ENCODE data around the gene RBM7. TPM values are rescaled to one million over a fixed set of nuclear protein-coding genes. Genes with fewer than 3 reads are reported as not detected.

Gene RBM7
- total RNA-seq, 1 donor from 2014 or later: 49.3 TPM

GRCh38 chr11:114382509-114382908, 18.0 kb upstream of the RBM7 start:
- H3K4me3 Mint-ChIP-seq (ENCODE audit: unreplicated experiment): no peak overlapping the region
- Histone ChIP-seq H3K36me3 (ENCODE audit: insufficient read depth, low read length) (no peaks in the 10 kb centered on the region), H3K79me2 (ENCODE audit: insufficient read depth, low read length) (no peaks in the 10 kb centered on the region), H3K4me2 (ENCODE audit: low read length) (no peak overlapping the region), H4K20me1 (ENCODE audit: insufficient read depth, low read length) (no peaks in the 10 kb centered on the region), H3K27ac (ENCODE audit: low read depth, low read length) (no peak overlapping the region), H3K27me3 (ENCODE audit: insufficient read depth, low read length) (no peaks in the 10 kb centered on the region), H3K9ac (ENCODE audit: low read length) (no peak overlapping the region), H2AFZ (ENCODE audit: low read depth, low read length) (no peak overlapping the region), H3K4me3 (ENCODE audit: insufficient read depth, low read depth, low read length) (no peak overlapping the region), H3K4me1 (ENCODE audit: insufficient read depth, low read length) (peaks cover 11% of the 10 kb centered on the region), H3K9me3 (ENCODE audit: insufficient read depth, low read depth, low read length) (peaks cover 3% of the 10 kb centered on the region)
- TF ChIP-seq EZH2 (IDR thresholded peaks at IDR 0.05; ENCODE audit: insufficient read depth, low read length): no peak
- no peak for TF ChIP-seq CTCF (IDR thresholded peaks at IDR 0.05; ENCODE audit: insufficient read depth, low read depth, low read length)
- DNase-seq (ENCODE audit: low read depth) (no peak), FAIRE-seq (no peak)
- no peaks in the 10 kb centered on the region for H3K27me3 Mint-ChIP-seq (ENCODE audit: low read depth, unreplicated experiment)
- H3K27ac Mint-ChIP-seq (ENCODE audit: unreplicated experiment): no peak overlapping the region
- peaks cover 5% of the 10 kb centered on the region for H3K9me3 Mint-ChIP-seq (ENCODE audit: unreplicated experiment)
- no peaks in the 10 kb centered on the region for H3K36me3 Mint-ChIP-seq (ENCODE audit: low read depth, unreplicated experiment)
- H3K4me1 Mint-ChIP-seq (ENCODE audit: low read depth, unreplicated experiment): peaks cover 8% of the 10 kb centered on the region

GRCh38 chr11:114384487-114384886, 16.0 kb upstream of the RBM7 start:
- H3K27me3 Mint-ChIP-seq (ENCODE audit: low read depth, unreplicated experiment): no peaks in the 10 kb centered on the region
- H3K27ac Mint-ChIP-seq (ENCODE audit: unreplicated experiment): no peak overlapping the region
- H3K27me3 ChIP-seq (ENCODE audit: insufficient read depth, low read length): no peaks in the 10 kb centered on the region
- no peak overlapping the region for H3K4me3 Mint-ChIP-seq (ENCODE audit: unreplicated experiment)
- FAIRE-seq (no peak), DNase-seq (ENCODE audit: low read depth) (no peak)
- H3K36me3 Mint-ChIP-seq (ENCODE audit: low read depth, unreplicated experiment): no peaks in the 10 kb centered on the region
- no peak overlapping the region for H3K4me2 ChIP-seq (ENCODE audit: low read length)
- H3K9ac ChIP-seq (ENCODE audit: low read length): no peak overlapping the region
- H3K79me2 ChIP-seq (ENCODE audit: insufficient read depth, low read length): no peaks in the 10 kb centered on the region
- no peak for TF ChIP-seq EZH2 (IDR thresholded peaks at IDR 0.05; ENCODE audit: insufficient read depth, low read length)
- no peak for TF ChIP-seq CTCF (IDR thresholded peaks at IDR 0.05; ENCODE audit: insufficient read depth, low read depth, low read length)
- no peak overlapping the region for H2AFZ ChIP-seq (ENCODE audit: low read depth, low read length)
- no peaks in the 10 kb centered on the region for H4K20me1 ChIP-seq (ENCODE audit: insufficient read depth, low read length)
- H3K4me3 ChIP-seq (ENCODE audit: insufficient read depth, low read depth, low read length): no peak overlapping the region
- H3K4me1 Mint-ChIP-seq (ENCODE audit: low read depth, unreplicated experiment): no peaks in the 10 kb centered on the region
- peaks cover 5% of the 10 kb centered on the region for H3K9me3 Mint-ChIP-seq (ENCODE audit: unreplicated experiment)
- H3K27ac ChIP-seq (ENCODE audit: low read depth, low read length): no peak overlapping the region
- H3K36me3 ChIP-seq (ENCODE audit: insufficient read depth, low read length): no peaks in the 10 kb centered on the region
- H3K4me1 ChIP-seq (ENCODE audit: insufficient read depth, low read length): no peaks in the 10 kb centered on the region
- H3K9me3 ChIP-seq (ENCODE audit: insufficient read depth, low read depth, low read length): peaks cover 3% of the 10 kb centered on the region

GRCh38 chr11:114386131-114386530, 14.3 kb upstream of the RBM7 start:
- Mint-ChIP-seq H3K36me3 (ENCODE audit: low read depth, unreplicated experiment) (no peaks in the 10 kb centered on the region), H3K9me3 (ENCODE audit: unreplicated experiment) (peaks cover 5% of the 10 kb centered on the region), H3K27me3 (ENCODE audit: low read depth, unreplicated experiment) (no peaks in the 10 kb centered on the region), H3K4me1 (ENCODE audit: low read depth, unreplicated experiment) (no peaks in the 10 kb centered on the region), H3K27ac (ENCODE audit: unreplicated experiment) (no peak overlapping the region), H3K4me3 (ENCODE audit: unreplicated experiment) (no peak overlapping the region)
- no peak for DNase-seq (ENCODE audit: low read depth)
- H3K4me2 ChIP-seq (ENCODE audit: low read length): no peak overlapping the region
- TF ChIP-seq EZH2 (IDR thresholded peaks at IDR 0.05; ENCODE audit: insufficient read depth, low read length) (no peak), CTCF (IDR thresholded peaks at IDR 0.05; ENCODE audit: insufficient read depth, low read depth, low read length) (no peak)
- H3K9ac ChIP-seq (ENCODE audit: low read length): no peak overlapping the region
- H3K4me1 ChIP-seq (ENCODE audit: insufficient read depth, low read length): no peaks in the 10 kb centered on the region
- H3K79me2 ChIP-seq (ENCODE audit: insufficient read depth, low read length): no peaks in the 10 kb centered on the region
- H3K27me3 ChIP-seq (ENCODE audit: insufficient read depth, low read length): no peaks in the 10 kb centered on the region
- no peak overlapping the region for H2AFZ ChIP-seq (ENCODE audit: low read depth, low read length)
- no peaks in the 10 kb centered on the region for H3K36me3 ChIP-seq (ENCODE audit: insufficient read depth, low read length)
- FAIRE-seq: no peak
- H3K4me3 ChIP-seq (ENCODE audit: insufficient read depth, low read depth, low read length): no peak overlapping the region
- H3K27ac ChIP-seq (ENCODE audit: low read depth, low read length): no peak overlapping the region
- H3K9me3 ChIP-seq (ENCODE audit: insufficient read depth, low read depth, low read length): peaks cover 3% of the 10 kb centered on the region
- H4K20me1 ChIP-seq (ENCODE audit: insufficient read depth, low read length): no peaks in the 10 kb centered on the region

All from astrocyte (in vitro differentiated cells and primary cell).